NCI-H82 treated with DMSO at 0.1 percent for 48 hours (cell line): ENCODE data around the gene LGI2.
"Not testable (repeated sequence)": the region's sequence is repeated elsewhere in the genome, so short reads cannot be mapped to it uniquely, and the experiment has no call there.

Source experiments
- DNase-seq: peaks from one replicate; lab custom pipeline; 2025; ENCODE audit not compliant: unreplicated experiment; lab: John Stamatoyannopoulos, UW

Gene LGI2

DNA sequence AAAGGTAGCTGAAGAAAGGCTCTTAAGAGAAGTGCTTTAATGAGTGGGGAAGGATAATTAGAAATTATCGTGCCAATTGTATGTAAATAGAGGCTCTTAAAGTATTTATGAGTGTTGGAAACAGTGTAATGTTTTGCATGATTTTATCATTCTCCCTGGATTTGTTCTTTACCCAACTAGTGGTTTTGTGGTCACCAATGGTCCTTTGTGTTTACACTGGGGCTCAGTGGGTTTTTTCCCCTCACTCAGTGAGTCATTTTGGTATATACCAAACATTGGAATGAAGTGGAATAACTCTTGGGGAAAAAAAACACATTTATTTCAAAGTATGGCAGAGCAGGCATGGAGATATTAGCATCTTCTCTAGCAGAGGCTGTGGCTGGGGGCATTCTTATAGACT, 20.8 kb upstream of the LGI2 start:
- DNase-seq = no peak

DNA sequence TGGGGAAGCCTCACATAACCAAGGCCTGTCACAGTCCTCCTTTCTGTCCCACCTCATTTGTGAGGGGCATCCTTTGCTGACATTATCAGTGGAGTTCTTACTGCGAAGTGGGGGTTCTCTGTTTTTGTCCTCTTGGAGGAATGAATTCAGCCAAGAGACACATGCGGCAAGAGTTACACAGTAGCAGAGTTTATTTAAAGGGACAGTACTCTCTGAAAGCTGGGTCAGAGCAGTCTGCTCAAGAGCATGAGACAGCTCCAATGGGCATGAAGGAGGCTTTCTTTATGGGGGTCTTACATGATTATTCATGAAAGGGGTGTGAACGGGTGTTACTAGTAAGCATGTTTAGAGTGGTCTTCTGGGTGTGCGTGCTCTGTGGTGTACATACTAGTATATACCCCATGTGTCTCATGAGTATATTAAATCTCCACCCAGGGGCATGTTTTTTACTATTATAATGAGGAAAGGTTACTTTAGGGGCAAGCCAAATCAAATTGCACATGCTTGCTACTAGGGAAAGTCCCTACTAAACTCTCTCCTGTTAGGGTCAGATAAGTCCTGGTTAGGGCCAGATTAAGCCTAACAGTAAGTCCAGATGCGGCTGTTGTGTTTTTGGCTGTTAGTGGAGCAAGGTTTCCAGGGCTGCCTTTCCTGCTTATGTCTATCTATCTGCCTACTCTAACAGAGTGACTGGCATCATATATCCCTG, 19.8 kb upstream of the LGI2 start:
- DNase-seq = no peak

DNA sequence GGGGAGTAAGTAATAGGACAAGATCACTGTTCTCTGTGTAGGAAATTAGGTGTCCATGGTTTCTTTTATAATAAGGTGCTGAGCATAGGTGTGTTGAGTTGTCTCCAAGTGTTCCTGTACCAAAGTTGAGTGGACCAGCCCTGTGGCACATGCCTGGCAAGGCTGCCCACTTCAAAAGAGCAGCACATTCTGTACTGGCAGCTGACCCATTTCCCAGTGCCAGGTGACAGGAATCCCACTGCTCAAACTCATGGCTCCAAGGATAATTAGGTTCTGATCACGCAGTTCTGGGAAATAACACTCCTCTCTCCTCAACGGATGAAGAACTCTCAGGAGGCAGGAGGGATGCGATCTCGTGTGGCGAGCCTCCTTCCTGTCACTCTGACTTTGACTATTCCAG, 12.8 kb upstream of the LGI2 start:
- no peak for DNase-seq

DNA sequence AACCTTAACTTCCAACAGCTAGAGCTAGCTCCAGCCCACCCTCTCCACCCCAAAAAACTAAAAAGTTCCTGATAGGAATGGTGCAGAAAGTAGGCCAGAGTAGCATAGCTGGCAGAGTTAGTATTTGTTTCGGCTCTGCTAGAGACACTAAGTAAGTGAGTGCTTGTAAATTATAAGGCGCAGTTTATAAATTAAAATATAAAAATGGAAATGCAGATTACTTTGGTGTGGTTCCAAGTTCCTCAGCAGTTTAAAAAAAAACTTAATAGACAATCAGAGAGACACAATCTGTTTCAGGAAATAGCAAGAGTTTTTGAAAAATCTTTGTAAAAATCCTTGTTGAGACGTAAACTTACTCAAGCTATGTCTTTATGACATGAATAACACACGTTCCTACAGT, 2.8 kb upstream of the LGI2 start:
- no peak for DNase-seq

DNA sequence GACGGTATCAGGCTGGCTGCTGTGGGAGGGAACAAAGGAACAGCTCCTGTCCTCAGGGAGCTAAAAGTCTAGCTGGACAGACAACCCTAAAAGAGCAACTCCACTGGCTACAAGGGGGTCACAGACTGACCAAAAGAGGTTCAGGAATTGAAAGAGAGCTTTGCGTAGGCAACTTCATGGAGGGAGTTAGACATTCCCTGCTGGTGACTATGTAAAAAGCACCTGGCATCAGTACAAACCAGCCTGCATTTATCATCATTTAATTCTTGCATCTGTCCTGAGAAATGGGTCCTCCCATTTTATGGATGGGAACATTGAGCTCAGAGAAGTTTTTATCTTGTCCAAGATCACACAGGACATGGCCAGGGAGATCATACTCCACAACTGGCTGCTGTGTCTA, 1.4 kb upstream of the LGI2 start:
- no peak for DNase-seq

DNA sequence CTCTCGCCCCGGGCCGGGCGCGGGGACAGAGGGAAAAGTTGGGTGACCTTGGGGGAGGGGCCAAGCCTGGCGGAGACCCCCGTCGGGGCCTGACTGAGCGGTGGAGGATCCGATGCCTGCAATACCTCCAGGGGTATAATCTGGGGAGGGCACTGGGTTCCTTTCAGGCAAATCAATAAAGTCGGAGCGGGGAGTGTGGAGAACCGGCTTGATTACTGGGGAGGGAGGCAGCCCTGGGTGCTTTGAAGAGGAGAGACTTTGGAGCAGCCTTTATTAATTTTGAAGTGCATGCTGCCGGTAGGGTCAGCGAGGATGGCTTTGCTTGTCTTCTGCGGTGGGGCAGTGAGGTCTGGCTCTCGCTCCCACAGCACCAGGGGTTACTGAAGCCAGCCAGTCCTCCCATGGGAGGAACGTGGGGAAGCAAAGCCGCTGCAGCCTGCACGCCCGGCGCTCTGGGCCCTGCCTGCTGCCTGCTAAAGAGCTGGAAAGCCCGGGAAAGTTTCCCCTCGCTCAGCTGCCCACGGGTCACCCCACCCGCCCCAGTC, 403 bp upstream of the LGI2 start:
- no peak for DNase-seq

DNA sequence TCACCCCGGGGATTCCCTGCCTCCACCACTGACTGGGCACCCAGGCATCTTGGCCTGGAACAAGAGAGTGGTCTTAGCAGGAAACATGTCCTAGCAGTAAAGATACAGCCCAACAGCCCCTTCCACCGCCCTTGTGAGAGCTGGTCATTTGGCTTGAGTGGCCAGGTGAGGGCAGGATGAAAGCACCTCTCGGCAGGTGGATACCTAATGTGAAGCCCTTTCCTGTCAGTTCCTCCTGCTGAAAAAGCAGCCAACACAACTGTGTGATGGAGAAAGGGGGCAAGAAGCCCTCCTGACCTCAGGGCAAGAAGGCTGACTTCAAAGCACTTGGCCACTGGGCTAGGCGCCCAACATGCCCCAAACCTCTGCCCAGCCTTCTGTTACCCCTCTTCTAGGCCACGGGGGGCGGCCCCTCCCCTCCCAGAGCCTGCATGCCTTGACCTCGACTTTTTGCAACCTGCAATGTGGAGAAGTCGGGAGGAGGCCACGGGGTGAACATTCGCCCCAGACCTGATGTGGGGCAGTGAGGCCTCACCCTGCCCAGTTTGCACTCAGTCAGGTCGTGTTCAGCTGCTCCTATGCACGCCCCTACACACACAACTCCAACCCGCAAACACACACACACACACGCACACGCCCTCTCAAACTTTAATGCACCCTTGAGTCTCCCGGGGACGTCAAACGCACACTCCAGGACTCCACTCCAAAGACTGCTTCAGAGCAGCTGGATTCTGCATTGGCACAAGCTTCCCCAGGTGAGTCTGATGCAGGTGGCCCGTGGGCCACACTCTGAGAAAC, 1.1 kb downstream of the LGI2 start:
- DNase-seq = no peak

DNA sequence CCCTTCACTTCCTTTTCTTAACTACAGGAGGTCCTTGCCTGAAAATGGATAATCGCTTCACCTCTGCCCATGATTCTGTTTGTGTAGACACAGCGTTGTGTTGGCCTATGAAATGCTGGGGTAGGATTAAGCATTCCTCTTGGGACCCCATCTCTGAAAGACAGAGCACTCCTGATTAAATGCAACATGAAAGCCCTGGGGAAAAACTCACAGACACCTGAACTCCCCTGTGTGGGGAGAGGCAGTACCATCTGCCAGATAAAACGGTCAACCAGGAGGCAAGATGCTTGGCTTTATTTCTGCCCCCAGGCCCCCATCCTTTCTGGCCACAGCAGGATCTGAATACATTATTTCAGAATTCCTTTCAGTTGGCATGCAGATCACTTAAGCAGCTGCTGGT, 1.9 kb downstream of the LGI2 start:
- DNase-seq = no peak

DNA sequence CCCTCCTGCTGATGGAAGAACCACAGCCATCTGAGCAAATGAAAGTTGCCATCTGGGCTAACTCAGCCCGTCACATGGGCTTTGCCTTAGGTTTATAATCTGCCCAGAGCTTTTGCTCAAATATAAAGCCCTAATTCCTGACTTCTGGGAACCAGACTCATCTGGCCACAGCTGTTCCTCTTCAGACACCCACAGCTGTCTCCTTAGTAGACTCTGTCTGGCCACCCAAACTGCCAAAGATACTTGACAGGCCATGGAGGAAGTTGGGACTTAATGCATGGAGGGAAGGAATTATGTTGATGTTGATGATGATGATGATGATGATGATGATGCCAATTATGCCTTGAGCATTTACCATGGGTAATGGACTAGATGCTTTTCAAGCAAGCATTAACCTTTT, 8.0 kb downstream of the LGI2 start:
- DNase-seq = no peak

DNA sequence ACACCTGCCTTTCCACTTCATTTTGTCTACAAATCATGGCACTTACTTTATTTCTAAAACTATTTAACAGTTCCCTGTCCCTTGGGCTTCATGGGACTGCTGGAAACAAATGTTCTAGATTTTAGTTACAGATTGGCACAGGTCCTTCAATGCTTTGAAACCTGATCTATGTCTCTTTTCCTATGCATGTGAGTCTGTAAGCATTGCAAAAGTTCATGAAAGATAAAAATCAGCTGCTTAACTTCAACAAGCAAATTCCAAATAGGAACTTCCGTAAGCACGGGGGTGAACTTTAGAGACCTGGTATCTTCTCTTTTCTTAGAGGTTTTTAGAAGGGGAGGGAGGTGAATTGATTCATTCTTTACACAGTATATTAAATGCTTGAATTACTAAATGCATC, 9.5 kb downstream of the LGI2 start:
- DNase-seq = no peak

DNA sequence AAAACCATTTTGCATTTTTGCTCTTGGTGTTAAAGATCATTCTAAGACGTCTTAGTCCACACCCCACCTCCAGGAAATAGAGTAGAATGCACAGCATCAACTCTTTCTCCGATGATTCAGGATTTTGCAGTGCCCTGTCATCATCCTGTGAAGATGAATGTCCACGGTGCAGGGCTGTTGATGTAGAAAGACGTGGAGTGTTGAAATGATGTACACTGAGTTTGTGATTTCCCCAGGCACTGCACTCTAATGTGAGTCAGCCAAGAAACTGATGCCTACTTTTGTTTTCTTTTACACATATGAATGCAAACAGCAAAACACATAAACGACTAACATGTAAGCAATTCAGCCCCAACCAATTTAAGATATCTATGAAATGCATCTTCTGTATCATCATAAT, 10.5 kb downstream of the LGI2 start:
- DNase-seq = no peak

DNA sequence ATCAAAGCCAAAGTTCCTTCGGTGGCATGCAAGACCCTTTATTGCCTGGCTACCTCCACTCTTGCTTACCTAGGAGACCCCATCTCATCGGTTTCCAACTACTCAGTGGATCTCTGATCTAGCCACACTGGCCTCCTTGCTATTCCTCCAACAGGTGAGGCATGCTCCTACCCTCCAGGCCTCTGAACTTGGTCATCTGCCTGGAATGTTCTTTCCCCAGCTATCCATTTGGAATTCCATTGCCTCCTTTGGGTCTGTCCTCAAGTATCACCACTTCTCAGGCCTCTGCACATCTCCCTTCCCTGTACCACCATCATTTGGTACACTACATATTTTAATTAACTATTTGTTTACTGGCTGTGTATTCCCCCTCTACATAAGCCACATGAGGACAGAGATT, 11.2 kb downstream of the LGI2 start:
- no peak for DNase-seq

DNA sequence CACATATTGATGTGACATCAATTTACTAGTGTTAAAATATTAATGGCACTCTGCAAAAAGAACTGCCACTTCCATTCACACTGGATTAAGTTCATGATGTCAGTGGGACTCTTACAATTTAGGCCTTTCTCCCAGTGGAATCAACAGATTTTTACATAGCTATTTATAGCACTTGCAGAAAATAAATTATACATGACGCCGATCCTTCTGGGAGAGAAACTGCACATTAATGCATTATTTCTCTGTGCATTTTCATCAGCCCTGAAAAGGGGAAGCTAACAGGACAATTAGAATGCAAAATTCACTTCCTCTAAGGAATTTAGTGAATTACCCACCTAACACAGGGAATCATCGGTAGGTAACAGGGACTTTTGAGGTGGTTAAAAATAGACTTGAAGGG, 15.7 kb downstream of the LGI2 start:
- DNase-seq = no peak

DNA sequence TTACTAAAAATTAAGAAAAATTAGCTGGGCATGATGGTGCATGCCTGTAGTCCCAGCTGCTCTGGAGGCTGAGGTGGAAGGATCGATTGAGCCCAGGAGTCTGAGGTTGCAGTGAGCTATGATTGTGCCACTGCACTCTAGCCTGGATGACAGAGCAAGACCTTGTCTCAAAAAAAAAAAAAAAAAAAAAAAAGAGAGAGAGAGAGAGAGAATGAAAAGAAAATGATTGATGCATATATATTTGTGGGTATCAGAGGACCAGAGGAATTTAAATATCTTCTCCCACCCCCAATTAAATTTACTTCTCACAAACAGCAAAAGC, 16.1 kb downstream of the LGI2 start:
- DNase-seq = not testable (repeated sequence)

DNA sequence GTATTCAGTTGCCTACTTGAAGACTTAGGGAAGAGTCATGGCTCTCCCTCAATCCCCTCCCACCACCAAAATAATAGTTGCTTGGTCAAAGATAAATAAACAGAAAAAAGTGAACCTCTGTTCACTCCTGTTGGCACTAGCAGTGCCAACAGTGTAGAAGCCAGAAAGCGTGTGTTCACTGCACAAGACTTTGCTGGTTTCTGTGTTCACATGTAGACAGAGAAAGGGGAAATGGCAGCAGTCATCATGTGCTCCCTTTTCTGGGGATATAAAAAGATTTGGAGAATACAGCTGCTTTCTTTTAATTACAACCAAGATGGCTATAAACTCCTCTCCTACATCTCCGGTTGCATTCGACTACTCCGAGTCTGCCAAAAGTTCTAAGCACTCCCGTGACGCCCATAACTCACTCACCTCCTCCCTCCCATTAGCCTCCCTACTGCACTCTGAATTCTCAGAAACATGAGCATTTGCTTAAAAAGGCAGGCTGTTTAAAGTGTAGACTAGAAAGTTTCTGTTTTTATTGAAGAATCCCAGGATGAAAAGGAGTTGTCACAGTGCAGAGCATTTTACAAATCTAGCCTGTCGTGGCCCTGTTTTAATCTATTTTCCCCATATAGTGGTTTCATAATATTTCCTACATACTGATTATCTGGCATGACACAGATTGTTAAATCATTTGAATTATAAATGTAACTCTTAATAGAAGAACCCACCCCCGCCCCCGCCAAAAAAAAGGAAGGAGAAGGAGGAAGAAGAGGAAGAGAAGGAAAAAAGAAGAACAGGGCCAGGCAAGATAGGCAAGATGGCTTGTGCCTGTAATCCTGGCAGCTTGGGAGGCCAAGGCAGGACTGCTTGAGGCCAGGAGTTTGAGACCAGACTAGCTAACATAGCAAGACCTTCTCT, 16.7 kb downstream of the LGI2 start:
- no peak for DNase-seq

DNA sequence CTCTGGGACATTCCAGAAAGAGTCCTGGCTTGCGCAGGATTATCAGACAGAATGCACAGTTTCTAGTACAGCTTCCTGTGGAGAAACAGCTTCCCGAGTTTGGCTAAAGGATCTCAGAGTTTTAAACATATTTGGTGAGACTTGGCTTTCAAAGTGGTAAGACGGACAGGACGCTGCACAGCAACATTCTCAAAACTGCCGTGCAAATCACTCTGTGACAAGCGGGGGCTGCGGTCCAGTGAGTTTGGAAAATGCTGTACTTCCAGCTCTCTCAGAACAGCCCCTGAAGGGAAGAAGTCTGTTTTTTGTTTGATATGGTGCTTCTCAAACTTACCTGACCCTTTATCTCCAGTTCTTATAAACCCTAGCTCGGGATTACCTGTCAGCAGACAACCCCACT, 18.1 kb downstream of the LGI2 start:
- no peak for DNase-seq

DNA sequence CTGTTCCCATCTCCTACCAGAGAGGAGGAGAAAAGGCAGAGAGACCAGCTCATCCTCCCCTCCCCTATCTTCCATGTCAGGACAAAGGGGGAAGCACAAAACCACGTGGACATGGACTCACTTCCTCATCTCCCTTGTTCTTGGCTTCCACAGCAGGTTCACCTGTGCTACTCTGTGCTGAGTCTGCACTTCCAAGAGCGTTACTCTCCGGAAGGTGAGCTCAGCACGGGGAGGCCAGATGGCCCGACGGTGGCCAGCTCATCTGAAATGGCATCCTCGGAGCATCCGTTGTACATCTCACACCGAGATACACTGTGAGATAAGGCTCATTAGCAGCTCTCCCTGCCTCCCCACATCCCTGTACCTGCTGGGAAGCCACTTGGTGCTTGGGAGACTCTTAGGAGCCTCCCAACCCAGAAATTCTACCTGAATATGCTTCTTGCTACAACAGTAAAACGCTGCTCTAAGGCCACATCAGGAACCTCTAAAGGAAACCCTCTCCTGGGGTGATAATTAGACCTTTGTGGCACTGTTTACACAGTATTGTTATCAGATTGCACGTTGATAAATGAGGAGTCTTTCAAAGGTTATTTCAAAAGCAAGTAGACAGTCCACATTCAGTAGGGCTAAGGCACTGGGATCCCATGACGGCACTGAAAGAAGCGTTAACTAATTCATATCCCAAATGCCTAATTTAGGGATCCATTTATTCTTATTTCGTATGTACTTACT, 19.4 kb downstream of the LGI2 start:
- DNase-seq = no peak

DNA sequence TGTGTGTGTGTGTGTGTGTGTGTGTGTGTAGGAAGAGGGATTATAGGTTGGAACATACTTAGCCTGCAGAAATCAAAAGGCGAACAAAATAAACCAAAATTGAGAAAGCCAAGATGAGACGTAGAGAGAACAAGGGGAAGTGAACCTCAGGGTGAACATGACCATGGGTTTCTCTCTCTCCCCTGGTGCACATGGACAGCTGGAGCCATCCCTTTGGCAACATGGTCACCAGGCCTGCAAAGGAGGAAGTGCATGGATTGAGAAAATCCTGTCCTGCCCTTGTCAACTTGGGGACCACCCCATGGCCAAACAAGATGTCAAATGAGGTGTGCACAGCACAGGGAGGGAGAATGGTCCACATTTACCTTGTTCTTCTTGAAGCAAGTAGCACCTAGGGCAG, 23.1 kb downstream of the LGI2 start:
- DNase-seq = no peak

DNA sequence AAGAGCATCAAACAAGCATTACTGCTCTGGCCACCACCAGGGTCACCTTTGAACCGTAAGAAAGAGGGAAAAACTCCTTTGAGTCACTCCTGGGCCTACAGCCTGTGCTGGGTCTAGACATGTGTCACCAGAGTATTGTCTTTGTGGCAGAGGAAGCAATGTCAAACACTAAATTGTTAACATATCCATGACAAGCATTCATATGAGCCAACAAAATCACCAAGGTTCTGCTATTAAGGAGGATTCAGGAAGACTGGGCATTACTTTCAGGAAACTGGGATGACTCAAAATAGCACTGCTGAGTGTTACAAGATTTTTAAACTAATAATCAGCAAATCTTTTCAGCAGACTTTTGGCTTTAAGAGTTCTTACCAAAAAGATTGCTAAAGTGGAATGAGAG, 28.1 kb downstream of the LGI2 start:
- DNase-seq = no peak

DNA sequence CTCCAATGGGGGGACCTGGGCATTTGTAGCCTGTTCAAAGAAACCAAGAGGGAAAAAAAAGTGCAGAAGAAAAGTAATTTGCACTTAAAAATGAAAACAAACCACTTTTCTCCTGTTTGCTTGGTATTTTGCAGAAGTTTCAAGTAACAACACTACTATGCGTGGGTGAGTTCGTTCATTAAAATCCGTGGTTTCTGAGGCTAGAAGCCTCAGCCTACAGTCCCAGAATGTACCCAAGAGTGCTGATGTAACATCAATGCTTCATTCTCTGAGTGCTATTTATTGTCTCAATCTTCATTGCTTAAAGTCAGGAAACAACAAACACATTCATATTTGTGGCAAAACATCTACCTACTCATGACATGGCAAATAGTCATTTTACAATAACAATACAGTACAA, 29.2 kb downstream of the LGI2 start:
- no peak for DNase-seq

DNA sequence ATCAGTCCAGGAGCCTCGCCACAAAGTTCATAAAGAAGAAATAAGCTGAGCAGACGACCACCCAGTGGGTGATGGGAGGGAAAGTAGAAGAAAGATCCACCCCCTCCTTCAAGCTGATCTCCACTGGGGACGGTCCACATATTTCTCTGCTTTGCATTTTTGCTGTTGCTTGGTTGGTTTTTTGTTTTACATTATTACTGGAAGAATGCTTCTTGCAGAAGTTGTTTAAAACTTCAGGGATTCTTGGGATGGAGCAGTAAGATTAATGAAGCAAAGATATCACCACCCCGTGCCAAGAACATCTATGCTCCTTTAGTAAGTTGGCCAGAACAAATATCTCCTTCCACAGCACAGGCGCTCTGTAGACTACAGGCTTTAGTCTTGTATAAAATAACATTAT, 30.1 kb downstream of the LGI2 start:
- no peak for DNase-seq
